NCI-H128 (cell line): Measurements from ENCODE around the gene DYSF.

Experiments
- DNase-seq: peaks from one replicate; lab custom pipeline; 2025; ENCODE audit not compliant: unreplicated experiment; lab: John Stamatoyannopoulos, UW

The DYSF gene

DNA sequence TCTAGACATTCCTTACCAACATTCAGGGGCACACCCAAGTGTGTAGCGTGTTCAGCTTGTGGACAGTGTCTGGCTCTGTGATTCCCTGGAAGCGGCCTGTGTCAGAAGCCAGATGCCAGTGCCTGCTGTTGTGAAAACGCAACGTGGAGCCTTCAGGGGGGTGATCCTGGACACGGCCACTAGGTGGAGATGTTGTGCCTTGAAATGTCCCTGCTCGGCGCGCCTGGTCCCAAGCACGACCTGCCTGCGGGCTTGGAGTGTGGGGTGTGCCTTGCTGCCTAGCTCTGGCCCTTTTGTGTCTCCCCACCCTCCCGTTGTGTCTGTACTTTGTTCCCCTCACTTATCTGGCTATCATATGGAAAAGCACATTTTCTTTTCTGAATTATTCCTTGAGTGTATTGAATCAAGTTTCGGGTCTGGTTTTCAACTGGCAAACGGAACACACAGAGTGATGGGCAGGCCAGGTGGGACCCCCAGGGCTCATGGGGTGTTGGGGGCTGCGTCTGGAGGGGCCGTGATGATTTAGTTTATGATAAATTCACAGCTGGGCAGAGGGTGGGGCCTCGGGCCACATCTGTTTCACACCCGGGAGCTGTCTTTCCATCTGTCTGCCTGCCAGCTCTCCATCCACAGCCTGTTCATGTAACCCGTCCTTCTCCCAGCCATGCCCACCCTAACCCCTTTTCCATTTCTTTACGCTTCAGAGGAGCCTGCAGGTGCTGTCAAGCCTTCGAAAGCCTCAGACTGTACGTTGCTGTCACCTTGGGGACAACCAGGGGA is 95.5 kb downstream of the DYSF start:
- DNase-seq, result no peak

DNA sequence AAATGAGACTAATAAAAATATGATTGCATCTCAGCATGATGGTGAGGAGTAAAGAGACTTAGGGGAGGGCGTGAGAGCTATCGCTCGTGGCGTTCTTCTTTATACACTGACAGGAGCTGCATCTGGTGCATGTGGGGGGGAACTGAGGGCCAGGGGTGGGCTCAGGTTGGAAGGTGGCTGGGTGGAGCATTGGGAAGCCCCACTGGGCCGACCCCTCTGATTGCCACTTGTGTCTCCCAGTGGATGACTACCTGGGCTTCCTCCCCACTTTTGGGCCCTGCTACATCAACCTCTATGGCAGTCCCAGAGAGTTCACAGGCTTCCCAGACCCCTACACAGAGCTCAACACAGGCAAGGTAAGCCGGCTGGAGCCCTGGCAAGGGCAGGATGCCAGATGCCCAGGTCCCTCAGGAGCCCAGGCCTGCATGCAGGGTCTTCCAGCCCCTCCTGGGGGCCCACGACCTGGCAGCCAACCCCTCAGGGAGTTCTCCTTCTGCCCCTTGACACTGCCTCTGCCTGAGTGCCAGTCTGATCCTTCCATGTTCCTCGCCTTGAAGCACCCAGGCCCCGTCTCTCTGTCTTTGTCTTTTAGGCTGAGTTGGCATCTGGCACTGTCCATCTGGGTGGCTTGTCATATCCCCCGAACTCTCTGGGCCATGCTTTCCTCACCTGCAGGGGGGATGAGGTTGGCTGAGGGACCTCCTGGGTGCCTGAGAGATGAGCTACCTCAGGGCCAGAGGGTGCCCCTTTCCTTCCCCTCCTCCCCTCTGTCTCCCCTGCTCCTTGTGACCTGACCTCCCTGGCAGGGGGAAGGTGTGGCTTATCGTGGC is 97.7 kb downstream of the DYSF start:
- no peak for DNase-seq

DNA sequence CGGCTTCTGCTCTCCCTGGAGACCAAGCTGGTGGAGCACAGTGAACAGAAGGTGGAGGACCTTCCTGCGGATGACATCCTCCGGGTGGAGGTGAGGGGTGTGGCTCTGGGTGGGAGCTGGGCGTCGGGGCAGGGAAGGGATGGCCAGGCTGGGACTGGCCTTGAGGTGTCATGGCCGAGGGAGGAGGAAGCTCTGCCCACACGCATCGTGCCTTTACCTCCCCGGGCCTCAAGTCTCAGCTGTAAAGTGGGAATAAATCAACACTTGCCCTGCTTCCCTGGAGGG is 98.2 kb downstream of the DYSF start:
- no peak for DNase-seq

DNA sequence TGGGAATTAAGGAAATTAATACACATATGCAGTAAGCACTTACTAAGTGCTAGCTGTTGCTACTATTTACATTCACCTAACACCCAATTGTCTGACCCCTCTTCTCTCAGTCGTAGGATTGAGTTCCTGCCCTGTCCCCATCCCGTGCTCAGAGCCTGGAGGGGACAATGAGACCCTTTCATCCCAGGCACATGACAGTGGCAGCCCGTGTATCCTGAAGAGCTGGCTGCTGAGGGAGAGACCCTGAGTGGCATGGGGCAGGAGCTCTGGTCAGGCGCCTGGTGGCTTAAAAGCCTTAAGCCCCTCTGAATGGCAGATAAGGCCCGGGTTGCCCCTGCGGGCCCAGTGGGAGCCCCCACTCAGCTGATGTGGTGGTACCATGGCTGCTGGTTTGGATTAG is 99.0 kb downstream of the DYSF start:
- no peak for DNase-seq

DNA sequence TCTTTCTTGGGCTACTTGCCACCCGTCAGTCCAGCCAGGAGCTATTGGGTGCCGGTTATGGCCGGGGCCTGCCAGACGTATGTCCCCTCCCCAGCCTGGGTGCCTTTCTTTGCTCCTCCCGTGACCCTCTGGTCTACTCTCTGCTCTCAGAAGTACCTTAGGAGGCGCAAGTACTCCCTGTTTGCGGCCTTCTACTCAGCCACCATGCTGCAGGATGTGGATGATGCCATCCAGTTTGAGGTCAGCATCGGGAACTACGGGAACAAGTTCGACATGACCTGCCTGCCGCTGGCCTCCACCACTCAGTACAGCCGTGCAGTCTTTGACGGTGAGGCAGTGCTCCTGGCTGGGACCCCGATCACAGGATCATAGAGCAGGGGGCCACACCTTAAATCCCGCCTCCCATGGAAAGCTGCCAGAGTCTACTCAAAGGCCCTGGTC is 99.5 kb downstream of the DYSF start:
- no peak for DNase-seq

DNA sequence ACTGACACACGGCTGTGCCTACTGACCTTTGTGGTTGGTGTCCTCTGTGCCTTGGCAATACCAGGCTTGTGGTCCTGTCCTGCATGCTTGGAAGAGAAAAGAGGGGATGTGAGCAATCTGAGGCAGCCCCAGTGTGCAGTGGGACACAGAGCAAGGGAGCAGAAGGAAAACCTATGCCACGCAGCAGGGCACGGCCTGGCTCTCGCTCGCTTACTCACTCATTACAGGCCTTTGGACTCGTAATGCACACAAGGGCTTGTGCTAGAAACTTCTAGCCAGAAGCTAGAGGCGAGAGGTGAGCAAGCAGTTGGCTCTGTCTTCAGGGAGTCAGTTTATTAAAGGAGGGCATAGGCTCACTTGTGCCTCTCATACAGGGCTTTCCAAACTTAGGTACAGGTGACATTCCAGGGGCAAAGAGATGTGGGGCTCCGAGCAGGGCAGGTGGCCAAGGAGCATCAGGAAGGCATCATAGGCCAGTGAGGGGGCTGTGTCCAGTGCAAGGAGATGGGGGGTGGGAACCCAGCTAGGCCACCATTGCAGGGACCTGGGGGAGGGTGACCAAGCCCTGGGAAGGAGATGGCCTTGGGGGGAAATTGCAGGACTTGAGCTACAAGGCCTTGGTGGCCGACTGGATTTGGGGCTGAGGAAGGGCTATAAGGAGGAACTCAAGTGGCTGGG is 100.8 kb downstream of the DYSF start:
- no peak for DNase-seq

DNA sequence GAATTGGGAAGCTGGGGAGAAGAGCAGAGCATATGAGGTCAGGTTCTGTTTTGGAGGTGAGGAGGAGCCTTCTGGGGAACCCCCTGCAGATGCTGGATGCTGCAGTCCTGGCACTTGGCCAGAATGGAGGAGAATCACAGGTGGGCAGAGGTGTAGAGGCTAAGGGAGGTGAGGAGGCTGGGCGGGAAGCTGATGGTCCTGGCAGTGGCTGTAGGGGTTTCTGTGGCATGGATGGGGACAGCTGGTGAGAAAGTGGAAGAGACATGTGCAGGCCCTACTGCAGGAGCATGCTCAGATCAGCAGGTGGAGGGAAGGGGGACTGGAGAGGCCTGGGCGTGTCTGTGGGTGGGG is 101.3 kb downstream of the DYSF start:
- no peak for DNase-seq

DNA sequence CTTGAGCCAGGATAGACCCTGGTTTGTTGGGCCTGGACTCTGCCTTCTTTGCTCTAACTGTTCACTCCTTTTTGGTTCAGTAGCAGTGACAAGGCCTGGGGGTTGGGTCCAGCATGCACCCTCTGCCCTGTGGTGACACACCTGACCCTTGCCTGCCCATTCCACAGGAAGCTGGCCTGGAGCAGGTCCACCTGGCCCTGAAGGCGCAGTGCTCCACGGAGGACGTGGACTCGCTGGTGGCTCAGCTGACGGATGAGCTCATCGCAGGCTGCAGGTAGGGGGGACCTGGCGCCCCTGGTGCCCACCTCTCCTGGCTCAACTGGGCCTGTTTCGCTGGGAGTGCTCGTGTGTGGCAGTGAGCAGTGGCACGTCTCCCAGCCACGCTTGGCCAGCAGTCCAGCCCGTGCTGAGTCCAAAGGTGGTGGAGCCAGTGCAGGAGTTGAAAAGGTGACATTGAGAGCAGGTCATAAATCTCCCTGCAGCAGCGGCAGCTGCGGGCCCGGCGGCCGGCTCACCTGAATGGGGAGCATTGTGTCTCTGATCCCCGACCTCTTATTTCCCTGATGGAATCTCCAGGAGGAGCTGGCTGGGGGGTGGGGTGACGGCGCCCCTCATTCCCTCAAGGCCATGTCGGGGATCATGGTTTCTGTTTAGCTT is 102.6 kb downstream of the DYSF start:
- DNase-seq, result no peak

DNA sequence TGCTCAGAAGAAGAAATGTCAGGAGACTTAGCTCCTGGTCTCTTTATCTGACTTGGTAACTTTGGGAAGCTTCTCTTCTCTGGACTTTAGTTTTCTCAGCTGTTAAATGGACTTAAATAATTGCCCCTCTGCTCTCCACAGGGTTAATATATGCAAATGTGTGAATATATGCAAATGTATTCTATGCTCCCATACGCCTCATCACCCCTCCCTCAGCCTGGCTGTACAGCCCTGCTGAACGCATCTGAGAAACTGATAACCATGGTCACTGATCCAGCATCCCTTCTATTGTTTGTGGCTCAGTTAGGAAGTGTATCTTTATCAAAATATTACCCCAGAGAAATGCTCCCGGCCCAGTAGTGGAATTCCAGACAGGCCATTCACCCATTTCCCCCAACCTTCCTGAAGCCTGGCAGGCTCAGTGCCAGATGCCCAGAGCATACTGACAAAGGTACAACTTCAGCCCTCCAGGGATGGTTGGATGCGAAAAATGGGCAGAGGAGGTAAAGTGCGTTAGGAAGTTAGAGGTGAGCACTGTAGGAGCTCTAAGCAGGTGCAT is 103.4 kb downstream of the DYSF start:
- no peak for DNase-seq

DNA sequence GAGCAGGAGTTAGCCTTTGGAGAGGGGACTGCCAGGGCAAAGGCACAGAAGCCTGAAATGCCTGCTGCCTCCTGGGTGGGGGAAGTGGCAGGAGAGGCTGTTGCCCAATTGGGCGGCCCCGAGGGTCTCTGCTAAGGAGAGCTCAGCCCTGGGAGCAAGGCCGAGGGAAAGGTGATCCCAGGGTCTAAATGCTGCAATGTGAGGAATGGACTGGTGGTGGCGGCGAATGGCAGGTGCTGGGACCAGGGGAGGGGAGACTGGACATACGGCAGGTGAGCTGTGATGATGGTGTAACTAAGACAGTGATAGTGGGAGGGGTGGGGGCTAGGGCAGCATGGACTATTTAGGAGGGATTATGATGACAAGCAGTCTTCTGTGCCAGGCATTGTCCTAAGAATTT is 104.0 kb downstream of the DYSF start:
- no peak for DNase-seq

DNA sequence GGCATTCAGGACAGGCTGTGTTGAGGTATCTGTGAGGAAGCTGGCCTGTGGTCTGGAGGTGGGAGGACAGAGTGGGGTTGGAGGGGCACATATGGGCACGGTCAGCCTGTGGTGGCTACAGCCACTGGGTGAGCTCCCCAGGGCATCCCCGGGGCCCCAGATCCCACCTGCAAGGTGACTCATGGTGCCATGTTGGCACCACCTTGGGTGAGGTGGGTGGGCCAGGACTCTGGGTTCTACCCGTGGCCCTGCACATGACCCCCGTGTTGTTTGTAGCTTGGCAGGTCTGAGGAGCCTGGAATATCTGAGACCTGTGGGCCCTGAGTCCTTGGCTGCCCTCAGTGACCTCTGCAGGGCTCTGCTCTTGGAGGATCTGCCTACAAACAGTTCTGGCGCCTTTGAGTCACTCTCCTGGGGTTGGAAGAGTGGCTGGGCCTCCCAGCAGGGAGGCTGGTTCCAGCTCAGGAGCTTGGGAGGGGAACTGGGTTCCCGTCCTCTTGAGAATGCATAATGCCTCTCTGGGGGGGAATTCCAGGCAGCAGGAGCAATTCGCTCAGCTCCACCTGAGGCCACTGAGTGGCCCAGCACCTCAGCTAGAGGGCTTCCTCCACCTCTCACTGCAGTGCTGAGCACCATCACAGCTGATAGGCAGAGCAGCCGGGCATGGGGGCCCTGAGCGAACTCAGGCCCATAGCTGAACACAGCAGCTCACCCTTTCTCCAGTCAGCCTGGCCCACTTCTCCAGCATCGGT is 105.1 kb downstream of the DYSF start:
- DNase-seq, result no peak

DNA sequence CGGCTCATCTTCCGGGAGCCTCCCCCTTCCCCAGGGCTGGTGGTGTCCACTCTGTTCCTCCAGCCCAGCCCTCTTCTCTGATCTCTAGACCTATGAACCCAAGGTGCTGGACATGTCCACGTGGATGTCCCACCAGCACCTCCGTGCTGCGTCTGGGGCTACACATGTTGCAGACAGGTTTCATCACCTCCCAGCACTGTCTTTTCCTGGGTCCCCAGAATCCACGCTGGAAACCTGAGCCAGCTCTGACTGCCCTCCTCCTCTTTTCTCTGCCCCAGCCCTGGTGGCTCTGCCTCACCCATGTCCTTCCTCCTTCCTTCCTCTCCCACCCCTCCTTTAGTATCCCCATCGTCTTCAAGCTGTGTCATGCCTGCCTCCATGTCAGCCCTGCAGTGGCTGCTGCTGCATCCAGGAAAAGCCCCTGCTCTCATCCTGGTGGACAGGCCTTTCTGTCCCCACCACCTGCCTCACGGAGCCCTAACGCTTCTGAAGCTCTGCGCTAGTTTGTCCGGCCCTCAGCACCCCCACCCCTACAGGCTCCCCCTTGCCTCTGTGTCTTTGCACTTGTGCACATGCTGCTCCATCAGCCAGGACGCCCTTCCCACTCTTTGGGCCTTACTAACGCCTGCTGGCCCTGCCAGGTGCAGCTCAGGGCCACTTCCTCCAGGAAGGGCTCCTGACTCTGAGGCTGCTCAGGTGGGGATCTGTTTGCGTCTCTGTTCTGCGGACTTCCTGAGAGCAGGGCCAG is 105.9 kb downstream of the DYSF start:
- no peak for DNase-seq

DNA sequence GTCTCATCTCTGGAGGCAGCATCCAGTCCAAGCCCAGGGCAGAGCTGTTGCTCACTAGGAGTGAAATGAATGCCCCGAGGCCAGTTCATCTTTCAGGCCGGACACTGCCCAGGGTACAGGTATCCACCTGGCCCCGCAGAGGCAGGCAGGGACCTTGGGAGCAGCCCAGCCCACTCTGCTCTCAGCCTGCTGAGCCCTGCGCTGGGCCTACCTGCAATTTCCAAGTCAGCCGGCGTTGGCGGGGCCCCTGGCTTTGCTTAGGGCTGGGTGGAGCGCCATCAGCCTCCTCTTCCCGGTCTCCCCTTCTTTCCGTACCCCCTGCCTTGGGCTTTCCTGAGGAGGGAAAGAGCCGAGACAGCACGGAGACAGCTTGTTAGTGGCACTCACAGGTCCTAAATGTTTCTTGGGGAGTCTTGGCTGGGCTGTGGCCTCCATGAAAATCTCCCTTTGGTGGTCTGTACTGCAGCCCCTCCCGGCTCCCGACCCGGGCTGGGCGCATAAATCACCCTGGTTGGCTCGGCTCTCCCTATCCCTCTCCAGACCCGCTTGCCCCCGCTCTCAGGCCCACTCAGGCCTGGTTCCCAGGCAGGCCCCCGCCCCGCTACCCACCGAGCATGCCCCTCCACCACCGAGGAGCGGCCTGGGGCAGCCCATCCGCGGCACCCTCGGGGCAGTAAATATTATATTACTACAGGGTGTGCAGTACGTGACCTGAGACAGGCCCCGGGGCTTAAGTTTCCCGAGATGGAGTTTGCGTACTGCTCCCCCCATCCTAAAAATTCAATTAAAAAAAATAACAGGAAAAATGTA is 106.7 kb downstream of the DYSF start:
- no peak for DNase-seq

DNA sequence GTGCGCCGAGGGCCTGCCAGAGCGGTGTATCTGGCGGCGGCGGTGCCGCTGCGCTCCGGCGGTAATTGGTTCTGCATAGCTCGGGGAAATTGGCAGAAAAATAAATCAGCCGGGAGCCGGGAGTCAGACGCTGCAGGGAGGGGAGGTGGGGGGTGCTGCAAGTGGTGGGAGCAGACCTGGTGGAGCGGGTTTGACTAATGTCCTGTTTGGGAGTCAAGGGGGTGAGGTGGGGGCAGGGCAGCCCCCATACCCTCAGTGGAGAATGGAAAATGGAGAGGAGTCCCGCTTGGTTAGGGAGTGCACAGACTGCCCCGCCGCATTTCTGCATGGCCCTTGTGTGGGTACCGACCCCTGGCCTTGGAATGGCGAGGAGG is 107.3 kb downstream of the DYSF start:
- DNase-seq, result no peak

DNA sequence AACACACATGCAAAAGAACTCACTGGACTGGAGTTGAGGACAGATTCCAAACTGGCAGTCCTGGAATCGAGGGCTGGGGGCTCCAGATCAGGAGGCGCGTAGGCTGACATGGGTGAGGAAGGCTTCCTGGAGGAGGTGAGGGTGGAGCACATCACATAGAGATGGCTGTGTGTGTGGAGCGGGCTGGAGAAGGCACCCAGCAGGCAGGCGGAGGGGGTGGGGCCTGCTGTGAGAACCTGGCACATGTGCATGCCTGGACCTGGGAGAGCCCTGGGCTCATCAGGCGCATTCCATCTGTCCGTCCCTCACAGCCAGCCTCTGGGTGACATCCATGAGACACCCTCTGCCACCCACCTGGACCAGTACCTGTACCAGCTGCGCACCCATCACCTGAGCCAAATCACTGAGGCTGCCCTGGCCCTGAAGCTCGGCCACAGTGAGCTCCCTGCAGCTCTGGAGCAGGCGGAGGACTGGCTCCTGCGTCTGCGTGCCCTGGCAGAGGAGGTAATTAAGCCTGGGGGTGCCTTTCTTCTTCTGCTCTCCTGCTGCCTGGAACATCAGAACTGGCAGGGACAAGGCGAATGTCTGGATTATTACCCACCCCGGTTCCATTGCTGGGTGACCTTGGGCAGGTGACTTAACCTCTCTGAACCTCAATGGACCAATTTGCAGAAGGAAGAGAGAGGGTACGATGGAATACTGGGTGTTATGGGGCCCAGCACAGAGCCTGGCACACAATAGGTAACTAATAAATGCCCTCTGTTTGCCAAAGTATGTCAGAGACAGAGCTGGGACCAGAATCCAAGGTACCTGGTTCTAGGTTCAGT is 108.3 kb downstream of the DYSF start:
- DNase-seq, result no peak

DNA sequence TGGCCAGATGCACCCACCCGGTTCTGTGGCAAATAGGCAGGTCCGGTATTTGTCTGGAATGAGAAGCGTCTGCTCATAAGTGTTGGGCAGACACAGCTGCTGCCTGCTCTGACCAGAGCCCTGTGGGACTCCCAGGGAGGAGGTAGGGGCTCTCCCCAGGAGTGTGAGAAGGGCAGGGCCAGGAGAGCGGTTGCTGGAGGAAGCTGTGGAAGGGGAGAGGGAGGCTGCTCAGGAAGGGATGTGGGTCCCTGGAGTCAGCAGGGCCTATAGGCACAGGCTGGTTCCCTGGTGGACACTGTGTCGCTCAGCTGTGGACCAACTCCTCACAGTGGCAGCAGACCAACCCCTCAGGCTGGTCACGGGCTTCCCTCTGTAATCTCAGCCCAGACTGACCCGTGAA is 109.2 kb downstream of the DYSF start:
- no peak for DNase-seq

DNA sequence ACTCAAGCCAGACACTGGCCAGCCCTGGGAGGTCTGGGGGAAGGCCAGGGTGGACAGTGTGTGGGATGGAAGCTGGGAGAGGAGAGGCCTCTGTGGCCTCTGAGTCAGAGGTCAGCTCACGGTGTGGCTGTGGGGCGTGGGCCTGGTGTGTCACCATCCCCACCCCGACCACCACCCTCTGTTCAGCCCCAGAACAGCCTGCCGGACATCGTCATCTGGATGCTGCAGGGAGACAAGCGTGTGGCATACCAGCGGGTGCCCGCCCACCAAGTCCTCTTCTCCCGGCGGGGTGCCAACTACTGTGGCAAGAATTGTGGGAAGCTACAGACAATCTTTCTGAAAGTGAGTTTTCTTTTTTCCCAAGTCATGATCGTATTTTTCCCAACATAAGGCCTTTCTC is 110.5 kb downstream of the DYSF start:
- no peak for DNase-seq

DNA sequence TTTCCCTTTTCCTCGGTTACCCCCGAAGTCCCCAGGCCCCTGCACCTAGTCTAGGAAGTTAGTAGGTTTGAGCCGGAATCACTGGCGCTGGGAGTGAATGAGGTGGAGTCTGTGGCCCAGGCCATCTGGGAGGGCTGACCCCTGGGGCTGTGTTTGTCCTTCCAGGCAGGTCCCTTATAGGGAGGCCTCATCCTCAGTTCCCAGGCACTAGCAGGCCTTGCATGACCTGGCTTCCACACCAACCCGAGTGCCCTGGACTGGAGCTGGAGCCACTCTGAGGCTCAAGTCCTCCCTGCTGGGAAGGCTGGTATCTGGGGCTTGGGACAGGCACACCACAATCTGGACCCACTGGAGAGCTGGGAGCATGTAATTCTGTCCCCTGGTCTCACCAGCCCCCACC is 111.0 kb downstream of the DYSF start:
- no peak for DNase-seq
